SK-N-SH treated with all-trans-retinoic acid at 6 μM for 48 hours (cell line): ENCODE measurements around the gene SMIM14.

Experiments
- ATAC-seq: fragments of 200-7000 bp; cut with Tn5 transposase; 3 replicates; pipeline ENCODE4 v1.9.1; 2020; ENCODE audit warnings: mild to moderate bottlenecking, moderate library complexity
- ARNTL ChIP-seq: fragments of 450-650 bp; formaldehyde crosslinking; IDR thresholded peaks from 2 replicates; pipeline ENCODE4 v1.5.0; 2020; ENCODE audit warnings: low read depth, mild to moderate bottlenecking, moderate library complexity, borderline replicate concordance
- BACH2 ChIP-seq: fragments of 250-450 bp; sonication (Bioruptor Pico); IDR thresholded peaks from 2 replicates; pipeline ENCODE4 v1.9.0; 2021; ENCODE audit warnings: mild to moderate bottlenecking, borderline replicate concordance
- CREB5 ChIP-seq: fragments of 250-450 bp; sonication (Bioruptor Pico); IDR thresholded peaks from 2 replicates; pipeline ENCODE4 v1.5.1; 2020; ENCODE audit warnings: low read depth, mild to moderate bottlenecking, moderate library complexity
- CSDC2 ChIP-seq: fragments of 250-450 bp; sonication (Bioruptor Pico); IDR thresholded peaks from 2 replicates; pipeline ENCODE4 v1.5.0; 2020; ENCODE audit warnings: mild to moderate bottlenecking, moderate library complexity
- CSRNP3 ChIP-seq: fragments of 250-450 bp; sonication (Bioruptor Pico); IDR thresholded peaks from 2 replicates; pipeline ENCODE4 v1.5.1; 2021; ENCODE audit warnings: mild to moderate bottlenecking, moderate library complexity
- ESRRG ChIP-seq: fragments of 250-450 bp; sonication (Bioruptor Pico); IDR thresholded peaks from 2 replicates; pipeline ENCODE4 v1.6.1; 2021; ENCODE audit warnings: mild to moderate bottlenecking
- GLIS3 ChIP-seq: fragments of 250-450 bp; sonication (Bioruptor Pico); IDR thresholded peaks from 2 replicates; pipeline ENCODE4 v1.5.0; 2020; ENCODE audit warnings: mild to moderate bottlenecking, moderate library complexity
- ISL1 ChIP-seq: fragments of 250-450 bp; sonication (Bioruptor Pico); IDR thresholded peaks from 2 replicates; pipeline ENCODE4 v2.1.2; 2022; ENCODE audit warnings: mild to moderate bottlenecking, moderate library complexity
- OSR1 ChIP-seq: fragments of 250-450 bp; sonication (Bioruptor Pico); IDR thresholded peaks from 2 replicates; pipeline ENCODE4 v1.8.0; 2022; ENCODE audit warnings: moderate library complexity, mild to moderate bottlenecking, inconsistent platforms
- POU6F1 ChIP-seq: fragments of 250-450 bp; sonication (Bioruptor Pico); IDR thresholded peaks from 2 replicates; pipeline ENCODE4 v1.8.0; 2021; ENCODE audit warnings: low read depth, mild to moderate bottlenecking, moderate library complexity, borderline replicate concordance
- PPARA ChIP-seq: fragments of 250-450 bp; sonication (Bioruptor Pico); IDR thresholded peaks from 2 replicates; pipeline ENCODE4 v1.5.0; 2020; ENCODE audit warnings: mild to moderate bottlenecking, borderline replicate concordance
- RARB ChIP-seq: fragments of 250-450 bp; sonication (Bioruptor Pico); IDR thresholded peaks from 2 replicates; pipeline ENCODE4 v1.8.0; 2021; ENCODE audit warnings: mild to moderate bottlenecking, moderate library complexity
- SNAI2 ChIP-seq: fragments of 250-450 bp; sonication (Bioruptor Pico); IDR thresholded peaks from 2 replicates; pipeline ENCODE4 v1.5.0; 2020; ENCODE audit warnings: mild to moderate bottlenecking, moderate library complexity
- TCF4 ChIP-seq: fragments of 250-450 bp; sonication (Bioruptor Pico); IDR thresholded peaks from 2 replicates; pipeline ENCODE4 v1.8.0; 2021; ENCODE audit warnings: mild to moderate bottlenecking, moderate library complexity, borderline replicate concordance
- TOX ChIP-seq: fragments of 250-450 bp; sonication (Bioruptor Pico); IDR thresholded peaks from 2 replicates; pipeline ENCODE4 v1.8.0; 2021; ENCODE audit warnings: mild to moderate bottlenecking, moderate library complexity, borderline replicate concordance
- TSHZ2 ChIP-seq: fragments of 250-450 bp; sonication (Bioruptor Pico); IDR thresholded peaks from 2 replicates; pipeline ENCODE4 v1.5.0; 2020; ENCODE audit warnings: mild to moderate bottlenecking, moderate library complexity
- ZC3H10 ChIP-seq: fragments of 250-450 bp; sonication (Bioruptor Pico); IDR thresholded peaks from 2 replicates; pipeline ENCODE4 v1.5.1; 2021; ENCODE audit warnings: mild to moderate bottlenecking, moderate library complexity
- ZFP3 ChIP-seq: fragments of 250-450 bp; sonication (Bioruptor Pico); IDR thresholded peaks from 2 replicates; pipeline ENCODE4 v1.5.0; 2020; ENCODE audit warnings: mild to moderate bottlenecking, moderate library complexity
- ZFP30 ChIP-seq: fragments of 450-650 bp; formaldehyde crosslinking; IDR thresholded peaks from 2 replicates; pipeline ENCODE4 v1.5.0; 2022; ENCODE audit warnings: mild to moderate bottlenecking, moderate library complexity
- ZNF565 ChIP-seq: fragments of 450-650 bp; formaldehyde crosslinking; conservative IDR thresholded peaks from 2 replicates; pipeline ENCODE4 v1.5.0; 2020; ENCODE audit warnings: low read depth, mild to moderate bottlenecking, moderate library complexity
- ZNF70 ChIP-seq: fragments of 450-650 bp; formaldehyde crosslinking; IDR thresholded peaks from 2 replicates; pipeline ENCODE4 v1.5.0; 2020; ENCODE audit warnings: mild to moderate bottlenecking, moderate library complexity
- ZNF8 ChIP-seq: fragments of 450-650 bp; formaldehyde crosslinking; IDR thresholded peaks from 2 replicates; pipeline ENCODE4 v1.5.0; 2020; ENCODE audit warnings: mild to moderate bottlenecking, moderate library complexity

SMIM14 gene

GRCh38 chr4:39571504-39571903, 67.2 kb downstream of the SMIM14 start:
- TF ChIP-seq PPARA (CRISPR knock-in tag) (no peak), TOX (CRISPR knock-in tag) (no peak), TSHZ2 (CRISPR knock-in tag) (no peak), OSR1 (no peak), ZNF8 (CRISPR knock-in tag) (no peak), ISL1 (no peak), ARNTL (no peak), CREB5 (CRISPR knock-in tag) (no peak), TCF4 (CRISPR knock-in tag) (no peak), ZC3H10 (CRISPR knock-in tag) (no peak), SNAI2 (CRISPR knock-in tag) (no peak), RARB (no peak), CSRNP3 (no peak), ZFP30 (CRISPR knock-in tag) (no peak), POU6F1 (CRISPR knock-in tag) (no peak), BACH2 (CRISPR knock-in tag) (no peak), CSDC2 (CRISPR knock-in tag) (no peak), ESRRG (CRISPR knock-in tag) (no peak)
- no peak for ATAC-seq

- no peak for ATAC-seq
- TF ChIP-seq PPARA (CRISPR knock-in tag) (no peak), CREB5 (CRISPR knock-in tag) (no peak), ZNF70 (no peak), ZC3H10 (CRISPR knock-in tag) (no peak), GLIS3 (no peak), TOX (CRISPR knock-in tag) (no peak), ZNF565 (CRISPR knock-in tag) (no peak), ZFP3 (no peak), ZNF8 (CRISPR knock-in tag) (no peak), OSR1 (no peak), CSDC2 (CRISPR knock-in tag) (no peak), TSHZ2 (CRISPR knock-in tag) (no peak), RARB (no peak)
- TF ChIP-seq, all 23 proteins: peak for 0
These were observed 67.6 kb downstream of the SMIM14 start for GRCh38 chr4:39571054-39571453.
